HUDEP-2 (cell line): Measurements from ENCODE around the gene ARHGEF17.

ENCODE experiments used
- DNase-seq, 76 experiments: peaks; one replicate each; lab custom pipeline; 2025; ENCODE audit not compliant: unreplicated experiment in 76 of 76; lab: John Stamatoyannopoulos, UW

ARHGEF17 gene

DNA sequence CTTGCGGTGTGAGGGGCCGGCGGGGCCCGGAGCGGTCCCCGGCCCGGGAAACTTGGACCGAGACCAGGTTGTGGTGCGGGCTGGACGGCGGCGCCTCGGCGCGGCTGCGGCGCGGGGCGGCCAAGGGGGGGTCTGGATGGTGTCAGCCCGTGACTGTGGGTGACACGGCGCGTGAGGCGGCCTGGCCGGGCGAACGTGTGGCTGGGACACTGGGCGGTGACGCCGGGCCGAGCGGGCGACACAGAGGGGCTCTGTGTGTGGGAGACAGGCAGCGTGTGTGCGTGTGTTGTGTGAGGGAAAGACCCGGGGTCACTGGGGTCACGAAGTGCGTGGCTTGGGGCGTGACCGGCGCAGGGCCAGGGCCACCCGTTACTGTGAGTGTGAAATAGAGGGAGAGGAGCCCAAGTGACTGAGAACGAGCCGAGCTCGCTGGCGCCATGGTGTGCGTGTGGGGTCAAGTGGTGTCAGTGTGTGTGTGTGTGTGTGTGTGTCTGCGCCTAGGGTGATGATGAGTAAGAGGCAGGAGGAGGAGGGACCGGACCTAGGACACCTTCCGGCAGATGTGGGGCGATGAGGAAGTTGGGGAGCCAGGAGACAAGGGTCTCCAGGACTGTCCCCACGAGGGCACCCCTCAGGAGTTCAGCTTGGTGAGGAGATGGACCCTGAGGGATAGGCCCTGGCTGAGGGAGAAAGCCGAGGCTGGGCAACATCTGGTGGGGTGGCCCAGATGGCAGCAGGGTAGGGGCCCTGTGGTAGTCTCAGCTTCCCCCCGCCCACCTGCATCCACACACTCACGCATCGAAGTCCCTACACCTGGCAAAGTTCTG lies 68.9 kb downstream of the ARHGEF17 start:
- peak in 60 of 76 experiments; percentile 7 to 80 (median 52) for DNase-seq

- peak in 13 of 76 experiments; percentile 14 to 40 (median 21) for DNase-seq
Measured at GRCh38 chr11:73379189-73379880, 71.3 kb downstream of the ARHGEF17 start.

- no peak for DNase-seq
Measured at GRCh38 chr11:73380331-73380730, 72.3 kb downstream of the ARHGEF17 start.

- no peak for DNase-seq
Measured at GRCh38 chr11:73380897-73381410, 72.9 kb downstream of the ARHGEF17 start.

DNA sequence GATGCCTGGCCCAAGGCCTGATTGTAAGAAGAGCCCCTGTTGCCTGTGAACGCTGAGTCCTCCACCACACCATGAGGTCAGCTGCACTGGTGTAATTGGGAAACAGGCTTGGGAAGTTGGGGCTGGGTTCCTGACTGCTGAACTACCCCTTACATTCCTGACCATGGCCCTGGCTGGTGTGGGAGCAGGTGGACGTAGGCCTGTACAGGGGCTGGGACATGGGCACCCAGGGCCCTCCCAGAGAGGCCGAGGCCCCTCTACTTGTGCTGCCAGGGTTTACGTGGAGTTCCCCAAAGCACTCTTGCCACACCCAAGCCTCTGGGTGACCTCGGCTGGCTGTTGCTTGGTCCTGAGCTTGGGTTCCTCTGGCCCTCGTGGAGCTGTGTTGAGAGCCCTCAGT lies 73.5 kb downstream of the ARHGEF17 start:
- peak in 1 of 76 experiments; percentile 29 for DNase-seq

DNA sequence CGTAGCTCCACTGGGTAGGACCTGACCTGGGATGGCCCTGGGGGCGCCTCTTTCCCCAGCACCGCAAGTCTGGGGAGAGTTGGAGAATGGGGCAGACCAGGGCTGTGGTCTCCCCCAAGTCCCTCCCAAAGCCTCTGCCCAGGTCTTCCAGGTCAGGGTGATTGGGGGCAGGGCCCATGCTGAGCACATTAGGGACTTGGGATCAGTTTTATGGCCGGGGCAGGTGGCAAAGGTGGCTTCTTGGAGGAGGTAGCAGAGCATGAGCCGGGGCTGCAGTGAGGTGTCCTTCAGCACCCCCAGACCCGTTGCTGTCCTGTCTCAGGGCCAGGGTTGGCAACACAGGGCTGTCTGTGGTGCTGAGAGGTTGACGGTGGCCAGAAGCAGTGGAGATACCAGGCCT lies 74.1 kb downstream of the ARHGEF17 start:
- no peak for DNase-seq

DNA sequence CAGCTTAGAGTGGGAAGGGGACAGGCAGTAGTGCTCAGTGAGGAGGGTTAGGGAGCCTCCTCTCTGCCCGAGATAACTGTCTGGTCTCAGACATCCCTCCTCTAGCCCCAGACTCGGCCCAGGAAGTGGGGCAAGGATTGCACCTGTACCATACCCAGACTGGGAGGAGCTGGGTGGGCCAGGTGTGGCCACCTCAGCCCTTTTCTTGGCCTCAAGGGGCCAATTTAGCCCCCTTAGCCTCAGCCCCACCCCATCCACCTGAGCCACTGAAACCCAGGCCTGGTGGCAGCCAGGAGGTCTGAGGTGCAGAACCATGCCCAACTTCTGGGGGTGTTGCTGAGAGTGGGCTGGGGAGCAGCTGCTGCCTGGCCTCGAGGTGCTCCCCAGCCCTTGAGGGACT lies 74.7 kb downstream of the ARHGEF17 start:
- DNase-seq, result no peak

GRCh38 chr11:73383249-73384124 lies 75.4 kb downstream of the ARHGEF17 start:
- DNase-seq, result no peak

GRCh38 chr11:73384125-73384441 lies 76.0 kb downstream of the ARHGEF17 start:
- no peak for DNase-seq

DNA sequence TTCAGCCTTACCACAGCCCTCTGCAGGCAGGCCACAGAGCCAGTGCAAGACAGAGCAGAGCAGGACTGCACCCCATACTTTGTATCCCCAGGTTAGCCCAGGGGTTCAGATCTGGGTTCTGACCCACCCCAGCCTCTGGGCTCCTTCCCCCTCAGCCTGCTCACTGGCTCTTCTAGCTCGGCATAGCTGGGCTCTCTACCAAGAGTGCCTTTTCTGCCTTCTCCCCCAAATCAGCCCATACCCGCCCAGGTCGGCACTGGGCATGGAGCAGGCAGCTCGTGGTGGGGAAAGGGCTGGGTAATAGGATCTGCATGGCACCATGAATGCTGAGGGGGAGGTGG lies 76.4 kb downstream of the ARHGEF17 start:
- DNase-seq, result no peak

- peak in 66 of 76 experiments; percentile 13 to 78 (median 52) for DNase-seq
Measured at GRCh38 chr11:73384872-73385689, 77.0 kb downstream of the ARHGEF17 start.

GRCh38 chr11:73386016-73386415 lies 77.9 kb downstream of the ARHGEF17 start:
- peak in 66 of 76 experiments; percentile 16 to 84 (median 56) for DNase-seq

GRCh38 chr11:73386546-73386945 lies 78.5 kb downstream of the ARHGEF17 start:
- DNase-seq, result no peak

DNA sequence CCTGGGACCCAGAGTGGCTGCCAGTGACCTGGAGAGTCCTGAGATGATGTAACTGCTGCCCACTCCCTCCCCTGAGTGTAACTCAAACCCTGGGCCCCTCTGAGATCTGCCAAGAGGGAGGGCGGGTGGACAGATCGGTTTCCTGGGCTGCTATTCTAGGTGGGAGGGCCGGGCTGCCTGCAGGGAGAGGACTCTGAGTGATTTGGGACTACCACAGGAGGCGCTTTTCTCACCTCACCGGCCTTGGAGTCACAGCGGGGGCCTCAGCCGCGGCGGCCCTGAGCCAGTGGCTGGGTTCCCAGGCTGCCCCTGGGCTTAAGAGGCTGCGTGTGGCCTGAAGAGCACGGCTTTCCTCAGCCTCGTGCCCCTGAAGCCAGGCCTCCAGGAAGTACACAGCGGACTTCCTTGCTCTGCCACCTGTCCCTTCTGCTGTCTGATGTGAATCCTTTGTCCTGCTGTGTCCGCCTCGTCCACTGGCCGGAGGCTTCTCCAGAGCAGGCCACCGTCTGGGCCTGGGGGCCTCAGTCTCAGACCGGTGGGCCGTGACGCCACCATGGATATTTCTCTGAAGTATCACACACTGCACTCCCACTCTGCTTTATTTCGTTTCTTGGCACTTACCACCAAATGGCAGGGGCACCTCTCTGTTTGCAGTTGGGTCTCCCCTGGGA lies 79.7 kb downstream of the ARHGEF17 start:
- DNase-seq, result no peak

GRCh38 chr11:73388265-73389133 lies 80.4 kb downstream of the ARHGEF17 start:
- no peak for DNase-seq

DNA sequence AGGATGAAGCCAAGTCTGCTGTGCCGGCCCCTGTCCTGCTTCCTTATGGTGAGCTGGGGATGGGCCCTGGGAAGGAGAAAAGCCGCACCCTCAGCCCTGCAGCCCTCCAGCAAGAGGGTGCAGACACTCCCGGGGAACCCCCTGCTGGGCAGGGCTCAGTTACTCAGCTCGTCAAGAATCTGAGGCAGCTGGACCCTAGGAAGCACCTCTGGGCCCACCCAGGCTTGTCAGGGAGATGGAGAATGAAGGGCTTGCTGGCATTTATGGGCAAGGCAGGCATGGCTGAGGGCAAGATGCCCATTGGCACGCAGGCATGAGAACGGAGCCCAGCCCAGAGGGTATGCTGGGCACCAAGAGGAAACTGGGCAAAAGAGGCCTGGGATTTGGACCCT lies 81.1 kb downstream of the ARHGEF17 start:
- DNase-seq, result no peak

- no peak for DNase-seq
Measured at GRCh38 chr11:73389916-73390315, 81.8 kb downstream of the ARHGEF17 start.

GRCh38 chr11:73390601-73391565 lies 82.8 kb downstream of the ARHGEF17 start:
- DNase-seq, result no peak
